ENCODE results near the gene AGR3. TPM values are rescaled to one million over a fixed set of nuclear protein-coding genes. Genes with fewer than 3 reads are reported as not detected.

Gene AGR3
- total and polyA plus RNA-seq, 2 donors (not counting 3 experiments of a cell fraction or from before 2014, with no cell fraction given) = not detected

DNA sequence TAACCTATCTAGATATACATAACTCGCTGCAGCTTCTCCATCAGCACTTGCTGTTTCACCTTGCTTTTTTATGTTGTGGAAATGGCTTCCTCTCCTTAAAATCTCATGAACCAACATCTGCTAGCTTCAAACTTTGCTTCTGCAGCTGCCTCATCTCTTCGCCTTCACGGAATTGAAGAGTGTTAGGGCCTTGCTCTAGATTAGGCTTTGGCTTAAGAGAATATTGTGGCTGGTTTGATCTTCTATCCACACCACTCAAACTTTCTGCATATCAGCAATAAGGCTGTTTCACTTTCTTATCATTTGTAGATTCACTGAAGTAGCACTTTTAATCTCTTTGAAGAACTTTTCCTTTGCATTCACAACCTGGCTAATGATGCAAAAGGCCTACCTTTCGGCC lies 49.2 kb upstream of the AGR3 start:
- POLR2A ChIA-PET = no interaction called here
- BruUV-seq (replicated peaks) = no TSS peak

DNA sequence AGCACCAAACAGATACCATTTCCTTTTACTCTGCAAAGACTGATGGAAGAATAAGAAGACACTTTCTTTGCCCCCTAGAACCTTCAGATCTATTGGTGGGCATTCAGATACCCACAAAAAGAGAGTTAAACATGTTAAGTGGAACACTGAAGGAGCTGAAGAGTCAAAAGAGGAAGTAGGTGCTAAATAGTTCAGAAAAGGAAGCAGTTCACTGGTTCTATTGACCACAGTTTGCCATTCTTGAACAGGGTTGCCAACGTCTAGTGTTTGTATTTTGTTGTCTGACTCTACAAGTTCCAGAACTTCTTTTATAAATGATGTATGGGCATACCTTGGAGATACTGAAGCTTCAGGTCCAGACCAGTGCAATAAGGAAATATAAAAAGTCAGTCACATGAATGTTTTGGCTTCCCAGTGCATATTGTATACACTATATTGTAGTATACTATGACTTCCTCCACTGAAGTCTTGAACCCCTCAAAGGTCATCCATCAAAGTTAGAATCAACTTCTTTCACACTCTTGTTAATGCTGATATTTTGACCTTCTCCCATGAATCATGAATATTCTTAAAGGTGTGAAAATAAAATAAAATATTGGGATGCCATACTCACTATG lies 47.5 kb upstream of the AGR3 start:
- TF ChIP-seq GATA2 (IDR thresholded peaks at IDR 0.05; ENCODE audit: insufficient read depth, insufficient read length, low read depth, low read length) (no peak), POLR2A (IDR thresholded peaks at IDR 0.05; ENCODE audit: low read depth, low read length) (no peak), FOS (IDR thresholded peaks at IDR 0.05; ENCODE audit: borderline replicate concordance, insufficient read depth, low read length) (no peak), EZH2 (IDR thresholded peaks at IDR 0.05; ENCODE audit: borderline replicate concordance, low read depth, low read length, severe bottlenecking) (no peak), POLR2AphosphoS5 (IDR thresholded peaks at IDR 0.05; ENCODE audit: insufficient read depth, low read depth, low read length) (no peak), JUN (IDR thresholded peaks at IDR 0.05; ENCODE audit: borderline replicate concordance, insufficient read depth, insufficient read length, low read depth) (no peak), MYC (IDR thresholded peaks at IDR 0.05; ENCODE audit: low read depth, low read length) (no peak)
- TF ChIP-seq, protein P1, sequence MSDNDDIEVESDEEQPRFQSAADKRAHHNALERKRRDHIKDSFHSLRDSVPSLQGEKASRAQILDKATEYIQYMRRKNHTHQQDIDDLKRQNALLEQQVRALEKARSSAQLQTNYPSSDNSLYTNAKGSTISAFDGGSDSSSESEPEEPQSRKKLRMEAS (IDR thresholded peaks at IDR 0.05; ENCODE audit: insufficient read depth, insufficient read length) = no peak
- TF ChIP-seq, protein P2, sequence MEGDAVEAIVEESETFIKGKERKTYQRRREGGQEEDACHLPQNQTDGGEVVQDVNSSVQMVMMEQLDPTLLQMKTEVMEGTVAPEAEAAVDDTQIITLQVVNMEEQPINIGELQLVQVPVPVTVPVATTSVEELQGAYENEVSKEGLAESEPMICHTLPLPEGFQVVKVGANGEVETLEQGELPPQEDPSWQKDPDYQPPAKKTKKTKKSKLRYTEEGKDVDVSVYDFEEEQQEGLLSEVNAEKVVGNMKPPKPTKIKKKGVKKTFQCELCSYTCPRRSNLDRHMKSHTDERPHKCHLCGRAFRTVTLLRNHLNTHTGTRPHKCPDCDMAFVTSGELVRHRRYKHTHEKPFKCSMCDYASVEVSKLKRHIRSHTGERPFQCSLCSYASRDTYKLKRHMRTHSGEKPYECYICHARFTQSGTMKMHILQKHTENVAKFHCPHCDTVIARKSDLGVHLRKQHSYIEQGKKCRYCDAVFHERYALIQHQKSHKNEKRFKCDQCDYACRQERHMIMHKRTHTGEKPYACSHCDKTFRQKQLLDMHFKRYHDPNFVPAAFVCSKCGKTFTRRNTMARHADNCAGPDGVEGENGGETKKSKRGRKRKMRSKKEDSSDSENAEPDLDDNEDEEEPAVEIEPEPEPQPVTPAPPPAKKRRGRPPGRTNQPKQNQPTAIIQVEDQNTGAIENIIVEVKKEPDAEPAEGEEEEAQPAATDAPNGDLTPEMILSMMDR (IDR thresholded peaks at IDR 0.05; ENCODE audit: extremely low read depth in 1 of 2, insufficient read depth in 1 of 2, low read depth in 1 of 2, low read length in 2 of 2) = no peak
- Histone ChIP-seq H4K20me1 (replicated peaks; ENCODE audit: control insufficient read depth, extremely low read depth, insufficient read depth, low read length) (no peaks in the 10 kb centered on the region), H3K9me1 (replicated peaks; ENCODE audit: control insufficient read depth, extremely low read depth, insufficient read depth, low read length) (no peaks in the 10 kb centered on the region), H3K9ac (replicated peaks; ENCODE audit: extremely low read depth, insufficient read depth, low read length) (no peak overlapping the region), H3K27me3 (ENCODE audit: control insufficient read depth in 2 of 2, insufficient read depth in 2 of 2, low read length in 2 of 2) (no peaks in the 10 kb centered on the region), H3K4me1 (ENCODE audit: control insufficient read depth, extremely low read depth, insufficient read depth, low read length) (peaks cover 3% of the 10 kb centered on the region), H3K36me3 (ENCODE audit: control insufficient read depth in 2 of 2, extremely low read depth in 1 of 2, insufficient read depth in 2 of 2, low read length in 2 of 2) (no peaks in the 10 kb centered on the region), H3K4me2 (ENCODE audit: insufficient read depth, low read length) (no peak overlapping the region), H3K9me3 (replicated peaks; ENCODE audit: control insufficient read depth, insufficient read depth, low read length) (no peaks in the 10 kb centered on the region), H2AFZ (ENCODE audit: low read depth, low read length) (no peak overlapping the region), H3K27ac (ENCODE audit: insufficient read depth, low read depth, low read length) (no peak overlapping the region), H3K79me2 (ENCODE audit: control insufficient read depth, insufficient read depth, low read length) (no peaks in the 10 kb centered on the region), H3K4me3 (replicated peaks in 1 of 3; ENCODE audit: insufficient read depth in 1 of 3, low read depth in 1 of 3, low read length in 3 of 3) (no peak overlapping the region)
- intact Hi-C loops (cut with micrococcal nuclease) (loop anchor here (5.0 kb wide), 1 partner anchor 603 kb away; no protein-coding TSS in a partner anchor), dilution Hi-C loops (cut with MboI; ENCODE audit: extremely low pct_ligation_motif_present, low sequenced_read_pairs) (no loop called here)
- FAIRE-seq (no peak), DNase-seq (ENCODE audit: low read depth, low spot score) (no peak)
- POLR2A ChIA-PET = no interaction called here
- BruUV-seq (replicated peaks) = no TSS peak
- CTCF ChIA-PET = interaction anchor here (1.0 to 2.4 kb wide), 4 partner anchors 11 to 373 kb away, joined by 3 to 13 read pairs (median 6); no protein-coding TSS in a partner anchor

More for the DNA sequence above, 49.2 kb upstream of the AGR3 start:
- no peaks in the 10 kb centered on the region for H3K9me3 ChIP-seq (replicated peaks; ENCODE audit: control insufficient read depth, insufficient read depth, low read length)
- no peaks in the 10 kb centered on the region for H3K9me1 ChIP-seq (replicated peaks; ENCODE audit: control insufficient read depth, extremely low read depth, insufficient read depth, low read length)
- H4K20me1 ChIP-seq (replicated peaks; ENCODE audit: control insufficient read depth, extremely low read depth, insufficient read depth, low read length) = no peaks in the 10 kb centered on the region
- H3K36me3 ChIP-seq (ENCODE audit: control insufficient read depth in 2 of 2, extremely low read depth in 1 of 2, insufficient read depth in 2 of 2, low read length in 2 of 2) = no peaks in the 10 kb centered on the region
- no peak overlapping the region for H3K27ac ChIP-seq (ENCODE audit: insufficient read depth, low read depth, low read length)
- H3K79me2 ChIP-seq (ENCODE audit: control insufficient read depth, insufficient read depth, low read length) = no peaks in the 10 kb centered on the region
- TF ChIP-seq MYC (IDR thresholded peaks at IDR 0.05; ENCODE audit: low read depth, low read length) (no peak), EZH2 (IDR thresholded peaks at IDR 0.05; ENCODE audit: borderline replicate concordance, low read depth, low read length, severe bottlenecking) (no peak), POLR2A (IDR thresholded peaks at IDR 0.05; ENCODE audit: low read depth, low read length) (no peak)
- TF ChIP-seq, protein P1 (IDR thresholded peaks at IDR 0.05; ENCODE audit: insufficient read depth, insufficient read length) = no peak
- intact Hi-C loops (cut with micrococcal nuclease) = no loop called here
- no peak overlapping the region for H3K9ac ChIP-seq (replicated peaks; ENCODE audit: extremely low read depth, insufficient read depth, low read length)
- H3K4me3 ChIP-seq (replicated peaks in 1 of 3; ENCODE audit: insufficient read depth in 1 of 3, low read depth in 1 of 3, low read length in 3 of 3) = no peak overlapping the region
- no peak overlapping the region for H3K4me2 ChIP-seq (ENCODE audit: insufficient read depth, low read length)
- no peak for FAIRE-seq
- no peak for DNase-seq (ENCODE audit: low read depth, low spot score)
- H3K27me3 ChIP-seq (ENCODE audit: control insufficient read depth in 2 of 2, insufficient read depth in 2 of 2, low read length in 2 of 2) = no peaks in the 10 kb centered on the region
- dilution Hi-C loops (cut with MboI; ENCODE audit: extremely low pct_ligation_motif_present, low sequenced_read_pairs) = no loop called here
- CTCF ChIA-PET = interaction anchor here (0.7 to 2.4 kb wide), 4 partner anchors 10 to 372 kb away, joined by 3 to 13 read pairs (median 7); no protein-coding TSS in a partner anchor
- no peak overlapping the region for H2AFZ ChIP-seq (ENCODE audit: low read depth, low read length)
- peaks cover 10% of the 10 kb centered on the region for H3K4me1 ChIP-seq (ENCODE audit: control insufficient read depth, extremely low read depth, insufficient read depth, low read length)

All from endothelial cell of umbilical vein (primary cell).